Activated CD8-positive, alpha-beta memory T cell treated with anti-CD3 and anti-CD28 coated beads, Interleukin-2, amount 50 U/mL, for 24 hours (primary cell): ENCODE data around the gene RPL31.

Experiments used
- DNase-seq: peaks from one replicate; pipeline ENCODE4 v3.0.0-alpha.2; 2020; ENCODE audit errors: extremely low read depth

The RPL31 gene

DNA sequence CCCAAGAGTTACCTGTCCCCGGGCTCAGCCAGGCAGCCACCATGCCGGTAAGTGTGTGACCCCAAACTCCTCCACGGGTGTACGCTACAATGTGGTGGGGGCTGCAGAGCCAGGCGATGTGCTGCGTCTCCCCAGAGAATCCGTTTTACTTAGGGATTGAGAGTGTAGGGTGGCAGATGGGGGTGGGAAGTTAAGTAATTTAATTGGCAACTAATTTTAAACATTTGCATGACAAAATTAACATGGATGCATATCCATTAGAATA, 26.6 kb upstream of the RPL31 start:
- DNase-seq = no peak

DNA sequence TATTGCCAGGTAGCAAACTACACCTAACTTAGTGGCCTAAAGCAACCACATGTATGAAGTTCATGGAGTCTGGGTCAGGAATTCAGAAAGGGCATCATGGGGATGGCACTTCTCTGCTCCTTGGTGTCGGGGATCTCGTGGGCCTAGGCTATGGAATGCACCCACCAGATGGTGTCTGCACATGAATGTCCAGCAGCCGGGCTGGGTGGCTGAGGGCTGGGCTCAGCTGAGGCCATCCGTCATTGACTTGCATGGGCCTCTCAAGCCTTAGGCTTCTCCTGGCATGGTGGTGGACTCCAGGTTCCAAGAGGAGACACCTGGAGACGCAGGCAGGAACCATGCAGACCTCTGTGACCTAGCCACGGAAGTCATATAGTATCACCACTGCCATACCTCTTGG, 26.0 kb upstream of the RPL31 start:
- no peak for DNase-seq

DNA sequence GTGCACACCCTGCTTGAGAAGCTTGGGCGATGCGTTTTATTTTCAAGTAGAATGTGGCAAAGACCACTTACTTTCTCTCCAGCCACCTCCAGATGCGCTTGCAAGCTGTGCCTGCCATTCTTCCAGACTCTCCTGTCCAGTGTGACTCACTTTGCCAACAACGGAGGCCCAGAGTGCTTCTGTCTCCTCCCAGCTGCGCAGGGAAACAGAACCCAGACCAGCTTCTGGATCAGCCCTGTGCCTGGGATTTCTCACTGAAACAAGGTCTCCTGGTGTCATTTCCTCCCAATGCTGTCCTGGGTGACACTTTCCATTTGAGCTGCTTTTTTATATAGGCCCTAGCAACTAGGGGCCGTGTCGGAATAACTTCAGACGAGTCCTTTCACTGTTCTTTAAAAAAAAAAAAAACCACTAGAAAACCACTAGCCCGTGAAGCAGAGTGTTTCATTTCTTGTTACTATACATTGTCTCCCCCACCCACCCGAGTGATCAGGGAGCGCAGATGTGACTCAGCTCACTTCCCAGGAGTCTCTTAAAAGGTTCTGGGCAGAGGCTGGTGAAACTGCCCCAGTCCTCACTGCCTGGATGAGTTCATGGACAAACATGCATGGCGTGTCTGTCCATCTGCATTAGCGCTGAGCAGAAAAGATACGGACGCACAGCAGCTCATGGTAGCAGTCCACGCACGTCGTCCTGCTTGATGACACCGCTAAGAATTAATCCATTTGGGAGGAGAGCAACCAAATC, 25.3 kb upstream of the RPL31 start:
- DNase-seq = no peak

DNA sequence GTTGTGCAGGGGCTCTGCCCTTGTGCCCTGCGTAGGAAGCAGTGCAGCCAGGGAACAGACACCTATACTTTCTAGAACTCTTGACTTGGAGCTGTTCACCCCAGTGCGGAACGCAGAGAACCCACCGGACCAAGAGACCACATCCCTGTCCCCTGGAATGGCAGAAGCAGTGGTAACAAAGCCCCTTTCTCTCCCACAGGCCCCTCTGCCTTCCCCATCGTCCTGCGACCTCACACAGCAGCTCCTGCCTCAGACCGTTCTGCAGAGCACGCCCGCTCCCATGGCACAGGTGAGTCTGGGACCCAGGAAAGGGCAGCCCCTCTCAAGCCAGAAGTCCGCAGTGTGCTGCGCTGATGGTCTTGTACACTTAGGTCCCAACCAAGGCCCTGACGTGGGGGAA, 24.6 kb upstream of the RPL31 start:
- no peak for DNase-seq

DNA sequence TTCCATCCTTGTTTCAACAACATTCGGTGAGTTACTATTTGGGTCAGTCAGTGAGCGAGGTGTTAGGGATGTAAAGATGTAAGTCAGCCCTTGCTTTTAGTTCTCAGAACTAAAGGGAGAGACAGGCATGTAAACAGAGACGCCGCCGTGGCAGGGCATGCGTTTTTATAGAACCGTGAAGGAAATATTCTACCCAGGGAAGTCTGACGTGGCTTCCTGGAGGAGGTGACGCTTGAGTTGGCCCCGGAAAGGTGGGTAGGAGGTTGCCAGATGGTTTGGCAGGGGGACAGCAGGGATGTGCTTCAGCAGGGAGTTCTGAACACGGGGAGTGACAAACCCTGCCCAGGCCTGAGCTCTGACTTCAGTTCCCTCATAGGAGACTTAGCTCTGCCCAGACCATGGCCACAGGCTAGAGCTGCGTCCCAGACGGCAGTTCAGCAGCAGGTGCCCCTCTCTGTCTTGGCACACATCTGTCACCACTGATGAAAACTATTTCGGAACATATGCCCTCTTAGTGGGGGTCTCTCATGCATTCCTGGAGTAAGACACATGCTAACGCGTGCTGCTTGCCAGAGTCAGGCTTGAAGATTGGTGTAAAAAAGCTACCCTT, 23.4 kb upstream of the RPL31 start:
- no peak for DNase-seq

DNA sequence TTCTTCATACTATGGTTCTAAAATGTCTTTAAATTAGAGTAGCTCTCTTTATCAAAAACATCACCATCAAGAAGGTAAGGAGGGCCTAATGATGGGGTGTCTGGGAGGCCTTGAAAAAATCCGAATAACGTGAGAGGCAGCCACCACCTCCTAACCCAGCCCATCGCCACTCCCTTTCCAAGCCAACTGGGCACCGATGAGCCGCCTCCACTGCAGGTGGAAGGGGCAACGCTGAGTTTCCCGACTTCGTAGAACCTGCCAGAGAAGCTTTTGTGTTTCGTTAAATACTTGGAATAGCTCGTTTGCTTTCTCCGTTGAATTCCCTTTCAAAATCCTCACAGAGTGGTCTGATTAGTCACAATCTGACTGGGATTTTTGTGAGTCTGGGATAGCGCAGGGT, 22.0 kb upstream of the RPL31 start:
- no peak for DNase-seq

DNA sequence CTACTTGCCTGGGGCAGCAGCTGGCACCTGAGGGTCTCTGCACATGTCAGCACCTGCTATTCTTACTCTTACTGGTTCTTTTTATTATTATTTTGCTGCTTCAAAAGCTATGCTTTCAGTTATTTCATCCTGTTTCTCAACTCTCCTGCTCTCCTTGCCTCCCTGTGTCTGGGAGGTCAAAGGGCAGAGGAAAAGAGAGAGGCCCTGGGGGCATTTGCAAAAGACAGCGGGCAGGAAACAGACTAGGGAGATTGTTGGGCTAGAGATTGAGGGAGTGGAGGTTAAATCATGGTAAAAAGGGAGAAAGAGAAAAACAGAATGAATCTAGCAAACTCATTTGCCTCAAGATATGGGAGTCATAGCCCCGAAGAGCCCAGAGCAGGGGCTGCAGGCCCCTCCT, 21.1 kb upstream of the RPL31 start:
- no peak for DNase-seq

DNA sequence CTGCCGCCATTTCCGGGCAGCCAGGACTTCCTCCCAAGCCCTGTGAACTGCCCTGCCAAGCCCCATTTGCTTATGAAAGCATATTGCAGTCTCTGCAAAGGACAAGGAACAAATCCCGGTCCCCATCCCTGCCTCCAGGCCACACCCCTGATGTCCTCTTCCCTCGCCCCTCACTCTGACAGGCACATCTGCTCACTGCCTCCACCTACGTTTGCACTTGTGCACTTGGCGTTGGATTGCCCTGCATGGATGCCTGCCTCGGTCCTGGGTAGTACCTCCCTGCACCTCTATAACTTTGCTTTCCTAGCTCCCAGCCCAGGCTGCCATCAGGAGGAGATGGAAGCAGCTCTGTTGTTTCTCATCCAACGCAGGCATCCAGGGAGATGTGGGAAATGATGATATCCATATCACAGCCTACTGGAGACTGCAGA, 19.6 kb upstream of the RPL31 start:
- no peak for DNase-seq

DNA sequence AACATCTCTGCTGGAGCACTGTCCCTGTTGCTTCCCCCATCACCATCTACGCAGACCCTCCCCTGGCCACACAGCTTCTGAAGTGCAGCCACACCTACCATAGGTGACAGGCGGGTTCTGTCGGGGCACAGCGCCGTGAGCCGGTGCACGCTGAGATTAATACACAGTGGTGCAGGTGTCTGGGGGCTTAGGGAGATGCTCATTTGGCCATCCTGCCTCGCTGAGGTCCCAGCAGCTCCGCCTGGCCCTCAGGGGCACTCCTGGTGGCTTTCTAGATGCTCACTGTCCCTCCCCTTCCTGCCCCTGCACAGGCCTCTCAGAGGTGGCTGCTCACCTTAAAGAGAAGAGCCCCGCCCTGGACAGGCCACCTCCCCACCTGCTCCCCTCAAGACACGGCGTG, 18.9 kb upstream of the RPL31 start:
- DNase-seq = no peak

DNA sequence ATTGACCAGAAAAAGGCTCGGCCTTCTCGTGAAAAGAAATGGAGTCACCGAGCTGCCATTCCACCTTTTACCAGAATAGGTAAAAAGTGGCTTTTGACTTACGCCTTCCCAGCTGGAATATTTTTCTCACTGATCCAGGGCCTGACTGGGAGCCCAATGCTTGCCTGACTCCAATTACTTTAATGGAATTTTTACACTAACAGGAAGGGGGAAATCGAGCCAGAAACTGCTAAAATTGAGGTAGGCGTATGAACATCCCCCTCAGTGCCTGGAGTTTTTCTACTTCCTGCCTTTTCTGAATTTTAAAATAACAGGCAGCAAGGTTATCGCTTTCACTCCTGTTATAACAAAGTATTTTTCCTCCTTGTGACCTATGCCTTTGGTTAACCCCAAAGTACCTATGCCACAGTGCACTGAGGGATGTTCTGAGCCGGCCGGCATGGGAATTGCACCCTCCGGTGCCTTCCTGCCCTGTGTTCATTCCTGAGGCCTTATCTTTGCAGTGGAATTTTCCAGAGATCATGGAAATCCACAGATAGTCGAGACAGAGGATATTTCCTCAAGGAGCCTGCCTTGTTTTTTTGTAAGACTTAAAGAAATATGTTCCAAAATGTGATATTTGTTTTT, 18.3 kb upstream of the RPL31 start:
- DNase-seq = no peak

DNA sequence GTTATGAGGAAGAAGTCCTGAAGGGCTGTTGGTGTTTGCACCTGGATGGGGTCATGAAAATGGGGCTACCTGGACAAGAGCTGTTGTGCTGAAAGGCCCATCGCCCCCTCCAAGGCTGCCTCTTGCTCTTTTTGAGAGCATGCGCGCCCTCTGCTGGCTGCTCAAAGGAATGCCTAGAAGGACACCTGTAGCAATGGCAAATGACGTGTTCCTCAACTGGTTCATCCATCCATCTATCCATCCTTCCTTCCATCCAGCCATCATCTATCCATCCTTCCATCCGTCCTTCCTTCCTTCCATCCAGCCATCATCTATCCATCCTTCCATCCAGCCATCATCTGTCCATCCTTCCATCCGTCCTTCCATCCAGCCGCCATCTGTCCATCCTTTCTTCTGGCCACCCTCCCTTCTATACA, 17.2 kb upstream of the RPL31 start:
- no peak for DNase-seq

DNA sequence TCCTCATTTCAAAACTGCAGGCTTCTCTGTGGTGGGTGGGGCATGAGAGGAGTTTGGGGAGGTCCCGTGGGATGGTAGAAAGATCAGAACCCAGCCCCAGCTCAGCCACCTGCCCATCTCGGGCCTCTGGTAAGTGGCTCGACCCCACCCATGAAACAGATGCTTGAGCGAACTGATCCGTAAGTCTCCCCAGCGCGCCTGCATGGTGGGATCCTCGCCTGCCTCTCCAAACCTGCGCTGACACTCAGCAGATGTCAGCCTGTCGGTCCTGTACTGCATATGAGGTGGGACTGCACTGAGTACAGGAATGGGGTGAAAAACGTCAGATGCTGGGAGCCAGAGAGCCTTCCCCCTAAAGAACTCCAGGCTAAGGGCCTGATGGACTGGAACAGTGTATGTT, 15.9 kb upstream of the RPL31 start:
- DNase-seq = no peak

DNA sequence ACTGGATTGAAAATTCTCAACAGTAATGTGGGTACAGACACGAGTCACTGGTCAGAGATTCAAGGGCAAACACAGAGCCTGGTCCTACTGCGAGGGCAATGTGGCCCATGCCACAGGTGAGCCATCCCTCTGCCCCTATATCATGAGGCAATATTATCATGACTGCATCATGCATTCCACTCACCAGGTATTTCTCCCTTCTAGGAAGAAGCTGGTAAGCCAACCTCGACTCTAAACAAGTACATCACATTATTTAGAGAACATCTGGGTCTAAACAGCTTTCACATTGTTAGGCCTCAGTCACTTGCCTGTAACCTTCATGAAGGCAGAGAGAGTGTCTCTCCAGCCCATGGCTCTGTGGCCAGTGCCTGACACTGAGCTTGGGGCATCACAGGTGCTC, 14.6 kb upstream of the RPL31 start:
- no peak for DNase-seq

DNA sequence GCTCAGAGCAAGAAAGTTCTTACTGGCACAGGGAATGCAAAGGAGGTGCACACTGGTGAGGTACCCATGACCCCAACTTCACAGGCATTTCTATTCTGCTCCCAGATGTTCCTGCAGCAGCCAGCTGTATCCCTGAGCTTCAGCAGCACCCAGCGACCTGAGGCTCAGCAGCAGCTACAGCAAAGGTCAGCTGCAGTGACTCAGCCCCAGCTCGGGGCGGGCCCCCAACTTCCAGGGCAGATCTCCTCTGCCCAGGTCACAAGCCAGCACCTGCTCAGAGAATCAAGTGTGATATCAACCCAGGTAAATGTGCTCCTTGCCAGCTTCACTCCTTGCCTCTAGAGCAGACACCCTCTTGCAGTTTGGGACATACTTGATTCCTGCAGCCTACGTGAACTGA, 14.1 kb upstream of the RPL31 start:
- no peak for DNase-seq

DNA sequence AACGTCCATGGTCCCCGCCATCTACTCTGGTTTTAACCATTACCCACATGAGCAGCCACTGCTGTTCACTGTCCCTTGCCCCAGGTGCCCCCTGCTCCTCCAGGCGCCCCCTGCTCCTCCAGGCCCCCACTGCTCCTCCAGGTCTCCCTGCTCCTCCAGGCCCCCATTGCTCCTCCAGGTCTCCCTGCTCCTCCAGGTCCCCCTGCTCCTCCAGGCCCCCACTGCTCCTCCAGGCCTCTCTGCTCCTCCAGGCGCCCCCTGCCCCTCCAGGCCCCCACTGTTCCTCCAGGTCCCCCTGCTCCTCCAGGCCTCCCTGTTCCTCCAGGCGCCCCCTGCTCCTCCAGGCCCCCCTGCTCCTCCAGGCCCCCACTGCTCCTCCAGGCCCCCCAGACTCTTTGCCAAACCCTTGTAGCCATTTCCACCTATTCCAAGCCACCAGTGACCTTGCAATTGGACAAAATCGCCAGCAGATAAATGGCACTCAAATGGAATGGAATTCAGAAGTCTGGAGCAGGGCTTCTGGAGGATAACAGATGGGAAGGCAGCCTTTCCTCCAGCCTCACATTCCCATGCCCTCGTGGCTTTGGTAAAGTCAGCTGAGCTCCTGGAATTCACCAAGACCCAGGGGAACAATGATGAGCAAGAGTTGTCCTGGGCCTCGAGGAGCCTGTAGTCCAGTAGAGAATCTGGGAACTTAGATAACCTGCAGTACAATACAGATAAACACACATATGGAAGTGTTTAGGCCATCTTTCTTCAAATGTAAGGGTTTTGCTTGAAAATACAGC, 13.3 kb upstream of the RPL31 start:
- no peak for DNase-seq

DNA sequence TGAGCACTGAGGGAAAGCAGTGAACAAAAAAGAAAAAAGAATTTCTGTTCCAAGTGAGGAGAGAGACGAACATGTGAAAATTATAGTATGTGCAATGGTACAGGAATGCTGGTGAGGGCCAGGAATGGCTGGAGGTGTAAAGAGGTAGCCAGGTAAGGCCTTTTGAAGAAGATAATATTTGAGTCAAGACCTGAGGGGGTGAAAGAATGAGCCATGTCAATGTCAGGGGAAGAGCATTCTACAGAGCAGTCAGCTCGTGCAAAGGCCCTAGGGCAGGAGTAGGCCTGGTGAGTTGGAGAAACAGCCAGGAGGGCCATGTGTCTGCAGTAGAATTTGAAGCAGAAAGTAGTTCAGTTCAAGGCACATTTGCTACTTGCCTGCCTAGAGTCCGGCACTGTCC, 12.4 kb upstream of the RPL31 start:
- DNase-seq = no peak

DNA sequence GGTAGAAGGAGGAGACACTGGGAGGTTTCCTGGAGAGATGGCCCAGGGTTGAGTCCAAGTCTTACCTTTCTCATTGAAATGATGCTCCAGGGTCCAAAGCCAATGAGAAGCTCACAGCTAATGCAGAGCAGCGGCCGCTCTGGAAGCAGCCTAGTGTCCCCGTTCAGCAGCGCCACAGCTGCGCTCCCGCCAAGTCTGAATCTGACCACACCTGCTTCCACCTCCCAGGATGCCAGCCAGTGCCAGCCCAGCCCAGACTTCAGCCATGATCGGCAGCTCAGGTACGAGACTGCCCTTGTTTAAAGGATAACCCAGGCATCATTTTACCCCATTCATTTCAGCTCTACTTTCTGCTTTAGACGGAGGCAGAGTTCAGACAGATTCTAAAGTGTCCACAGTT, 11.9 kb upstream of the RPL31 start:
- DNase-seq = no peak

DNA sequence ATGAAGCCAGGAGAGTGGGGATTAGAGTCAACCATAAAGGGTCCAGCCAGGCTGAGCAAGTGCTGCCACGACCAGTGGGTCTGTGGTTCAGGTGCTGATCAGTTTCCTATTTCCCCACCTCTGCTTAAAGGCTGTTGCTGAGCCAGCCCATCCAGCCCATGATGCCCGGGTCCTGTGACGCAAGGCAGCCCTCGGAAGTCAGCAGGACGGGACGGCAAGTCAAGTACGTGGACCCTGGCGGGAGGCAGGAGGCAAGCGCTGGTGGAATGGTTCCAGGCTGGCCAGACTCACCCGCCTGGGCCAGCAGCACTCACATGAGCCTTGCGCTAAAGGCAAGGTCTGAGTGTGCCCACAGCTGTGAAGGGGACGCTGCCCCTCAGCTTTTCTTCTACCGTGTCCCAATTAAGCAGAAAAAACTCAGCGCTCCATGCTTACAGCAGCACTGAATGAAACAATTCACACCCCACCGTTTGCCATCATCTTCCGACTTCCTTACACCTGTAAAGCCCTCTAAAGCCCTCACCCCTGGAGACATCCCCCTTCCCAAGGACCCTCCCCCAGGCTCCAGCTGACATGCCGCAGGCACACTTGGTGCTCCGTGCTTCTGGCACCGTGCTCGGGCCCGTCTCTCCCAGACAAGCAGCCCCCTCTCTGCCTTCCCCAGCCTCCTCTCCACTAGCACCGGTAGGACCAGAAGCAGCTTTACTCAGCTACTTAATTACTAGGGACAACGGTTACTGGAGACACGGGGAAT, 11.3 kb upstream of the RPL31 start:
- no peak for DNase-seq

DNA sequence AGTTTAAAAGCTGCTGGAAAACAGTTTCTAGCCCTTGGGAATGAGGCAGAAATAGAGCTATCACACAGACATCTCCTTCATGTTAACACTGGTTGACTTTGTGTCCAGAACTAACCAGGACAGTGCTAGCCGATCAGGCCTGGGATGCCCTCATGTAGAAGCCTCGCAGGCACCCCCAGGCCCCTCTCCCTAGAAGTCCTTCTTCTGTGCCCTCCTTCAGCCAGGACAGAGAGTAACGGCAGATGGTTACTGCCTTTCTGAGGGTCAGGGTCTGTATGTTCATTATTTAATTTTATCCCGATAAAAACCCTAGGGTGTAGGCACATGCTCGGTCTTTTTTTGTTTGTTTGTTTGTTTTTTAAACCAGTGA, 10.7 kb upstream of the RPL31 start:
- no peak for DNase-seq

DNA sequence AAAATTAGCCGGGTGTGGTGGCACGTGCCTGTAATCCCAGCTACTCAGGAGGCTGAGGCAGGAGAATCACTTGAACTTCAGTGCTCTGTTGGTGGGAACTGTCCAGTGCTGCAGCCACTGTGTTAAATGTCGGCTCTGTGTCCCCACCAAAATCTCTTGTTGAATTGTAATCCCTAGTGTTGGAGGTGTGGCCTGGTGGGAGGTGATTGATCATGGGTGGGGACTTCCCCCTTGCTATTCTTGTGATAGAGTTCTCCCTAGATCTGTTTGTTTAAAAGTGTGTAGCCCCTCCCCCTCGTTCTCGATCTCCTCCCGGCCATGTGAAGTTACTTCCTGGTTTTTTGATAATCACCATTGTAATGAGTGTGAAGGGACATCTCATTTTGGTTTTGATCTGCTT, 9.8 kb upstream of the RPL31 start:
- DNase-seq = no peak

DNA sequence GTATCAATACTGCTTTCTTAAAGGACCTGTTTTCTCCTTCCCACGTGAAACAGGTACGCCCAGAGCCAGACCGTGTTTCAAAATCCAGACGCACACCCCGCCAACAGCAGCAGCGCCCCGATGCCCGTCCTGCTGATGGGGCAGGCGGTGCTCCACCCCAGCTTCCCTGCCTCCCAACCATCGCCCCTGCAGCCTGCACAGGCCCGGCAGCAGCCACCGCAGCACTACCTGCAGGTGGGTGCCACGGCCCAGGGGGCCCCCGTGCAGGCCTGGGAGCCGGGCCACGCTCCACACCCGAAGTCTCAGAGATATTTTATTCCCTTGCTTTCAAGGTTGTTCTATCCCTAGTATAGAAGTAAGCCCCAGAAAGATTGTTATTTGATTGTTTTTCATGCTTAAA, 8.8 kb upstream of the RPL31 start:
- DNase-seq = no peak
